Left ventricle myocardium inferior (tissue), 1 donor: ENCODE data around the gene PCSK6. TPM values are rescaled to one million over a fixed set of nuclear protein-coding genes. Genes with fewer than 3 reads are reported as not detected.
A peak's percentile ranks its signal among the peaks of the same experiment; 100 is the strongest.

Experiments
- DNase-seq: peaks from one replicate; pipeline ENCODE4 v3.0.0-alpha.2; 2020
- H3K27ac ChIP-seq: fragments of 200-600 bp; replicated peaks from 2 replicates; pipeline ENCODE4 v1.8.0; 2021
- H3K27me3 ChIP-seq: fragments of 200-600 bp; 2 replicates; pipeline ENCODE4 v1.8.0; 2021; ENCODE audit warnings: low read depth
- H3K36me3 ChIP-seq: fragments of 200-600 bp; 2 replicates; pipeline ENCODE4 v1.8.0; 2021
- H3K4me1 ChIP-seq: fragments of 200-600 bp; 2 replicates; pipeline ENCODE4 v1.8.0; 2021
- H3K4me3 ChIP-seq: fragments of 200-600 bp; 2 replicates; pipeline ENCODE4 v1.8.0; 2021; ENCODE audit warnings: mild to moderate bottlenecking, moderate library complexity
- H3K9me3 ChIP-seq: fragments of 200-600 bp; replicated peaks from 2 replicates; pipeline ENCODE4 v1.8.0; 2021
- intact Hi-C: fragments of 100-400 bp; cut with micrococcal nuclease; formaldehyde crosslinking; loops from one replicate; pipeline ENCODE4 v1.11.0; 2022
- total RNA-seq: library from RNA; stranded (reverse); fragmentation: NEBNext Ultra II Directional; extraction: Animal tissue kit (Norgen Biotek cat#: 25700); gene quantifications from one replicate; pipeline ENCODE4 v1.2.1, GENCODE V29; 2021
- TF ChIP-seq, protein P1 (sequence below): fragments of 200-600 bp; IDR thresholded peaks from 2 replicates; pipeline ENCODE4 v1.8.0; 2021; ENCODE audit warnings: antibody characterized with exemption, mild to moderate bottlenecking, borderline replicate concordance
- donor health status: DM: no; HTN: yes; CAD: no; lungs with severe emphysema.

PCSK6 gene
- total RNA-seq, 1 donor from 2014 or later = 28.6 TPM

DNA sequence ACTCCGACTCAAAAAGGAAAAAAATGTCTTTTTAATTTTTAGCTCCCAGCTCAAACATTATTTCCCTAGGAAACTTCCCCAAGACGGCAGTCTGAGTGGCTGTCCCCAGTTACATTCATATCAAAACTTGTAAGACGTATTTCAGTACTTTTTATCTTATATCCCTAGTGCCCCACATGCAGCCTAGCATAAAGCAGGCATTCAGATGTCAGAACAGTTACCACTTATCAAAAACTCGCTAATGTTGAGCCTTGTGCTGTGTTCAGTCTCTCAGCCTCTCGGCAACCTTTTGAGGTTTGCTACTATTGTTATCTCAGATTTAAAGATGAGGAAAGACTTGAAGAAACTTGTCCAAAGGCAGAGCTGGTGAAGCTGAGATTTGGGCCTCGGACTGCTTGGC, 205.6 kb downstream of the PCSK6 start:
- Histone ChIP-seq H3K4me1 (no peaks in the 10 kb centered on the region), H3K36me3 (peaks cover 82% of the 10 kb centered on the region), H3K4me3 (no peak overlapping the region), H3K9me3 (no peaks in the 10 kb centered on the region), H3K27ac (no peak overlapping the region), H3K27me3 (no peaks in the 10 kb centered on the region)
- TF ChIP-seq, protein P1, sequence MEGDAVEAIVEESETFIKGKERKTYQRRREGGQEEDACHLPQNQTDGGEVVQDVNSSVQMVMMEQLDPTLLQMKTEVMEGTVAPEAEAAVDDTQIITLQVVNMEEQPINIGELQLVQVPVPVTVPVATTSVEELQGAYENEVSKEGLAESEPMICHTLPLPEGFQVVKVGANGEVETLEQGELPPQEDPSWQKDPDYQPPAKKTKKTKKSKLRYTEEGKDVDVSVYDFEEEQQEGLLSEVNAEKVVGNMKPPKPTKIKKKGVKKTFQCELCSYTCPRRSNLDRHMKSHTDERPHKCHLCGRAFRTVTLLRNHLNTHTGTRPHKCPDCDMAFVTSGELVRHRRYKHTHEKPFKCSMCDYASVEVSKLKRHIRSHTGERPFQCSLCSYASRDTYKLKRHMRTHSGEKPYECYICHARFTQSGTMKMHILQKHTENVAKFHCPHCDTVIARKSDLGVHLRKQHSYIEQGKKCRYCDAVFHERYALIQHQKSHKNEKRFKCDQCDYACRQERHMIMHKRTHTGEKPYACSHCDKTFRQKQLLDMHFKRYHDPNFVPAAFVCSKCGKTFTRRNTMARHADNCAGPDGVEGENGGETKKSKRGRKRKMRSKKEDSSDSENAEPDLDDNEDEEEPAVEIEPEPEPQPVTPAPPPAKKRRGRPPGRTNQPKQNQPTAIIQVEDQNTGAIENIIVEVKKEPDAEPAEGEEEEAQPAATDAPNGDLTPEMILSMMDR = no peak
- no peak for DNase-seq
- intact Hi-C loops = no loop called here

DNA sequence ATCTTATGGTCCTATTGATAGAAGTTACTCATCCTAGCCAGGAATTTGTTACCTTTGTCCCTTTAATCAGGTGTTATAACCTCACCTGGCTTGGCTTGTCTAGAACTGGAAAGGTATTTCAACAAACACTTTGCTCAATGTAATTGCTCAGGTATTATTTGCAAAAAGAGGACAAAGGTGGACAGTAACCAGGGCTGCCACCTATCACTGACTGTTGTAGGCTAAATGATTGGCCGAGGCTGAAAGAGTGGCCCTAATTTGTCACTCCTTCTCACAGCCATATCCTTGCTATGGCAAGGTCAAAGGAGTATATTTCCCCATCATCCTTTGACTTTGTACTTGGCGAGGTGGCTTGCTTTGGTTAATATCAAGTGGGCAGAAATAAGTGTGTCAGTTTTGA, 209.5 kb downstream of the PCSK6 start:
- Histone ChIP-seq H3K36me3 (peaks cover 63% of the 10 kb centered on the region), H3K27ac (no peak overlapping the region), H3K4me3 (no peak overlapping the region), H3K27me3 (no peaks in the 10 kb centered on the region), H3K9me3 (no peaks in the 10 kb centered on the region), H3K4me1 (peaks cover 27% of the 10 kb centered on the region)
- TF ChIP-seq, protein P1 = no peak
- DNase-seq = no peak
- intact Hi-C loops = no loop called here

DNA sequence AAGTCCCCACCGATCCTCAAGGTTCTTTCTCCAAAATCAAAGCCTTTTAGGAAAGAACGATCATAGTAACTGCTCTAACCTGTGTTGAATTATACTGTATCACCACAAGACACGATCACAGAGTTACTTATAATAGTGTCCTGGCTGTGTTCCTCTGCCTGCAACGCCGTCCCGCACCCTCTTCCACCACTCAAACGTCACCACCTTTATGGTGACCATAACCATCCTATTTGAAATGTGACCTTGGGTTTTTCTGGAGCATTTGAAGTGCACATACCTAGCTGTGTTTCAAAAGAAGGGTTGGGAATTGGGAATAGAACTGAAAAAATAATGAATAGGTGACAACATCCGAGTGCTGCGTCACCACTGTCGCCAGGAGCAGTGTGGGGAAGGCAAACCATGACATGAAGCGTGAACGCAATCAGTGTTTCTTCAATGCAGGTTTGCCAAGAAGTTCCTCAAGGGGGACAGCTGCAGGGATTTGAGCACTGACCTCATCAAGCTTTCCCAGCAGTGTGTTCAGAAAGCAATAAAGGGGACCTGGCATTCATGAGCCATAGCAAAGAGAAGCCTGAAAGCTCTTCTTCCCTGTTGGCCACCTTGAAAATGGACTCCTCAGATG, 211.5 kb downstream of the PCSK6 start:
- DNase-seq = no peak
- intact Hi-C loops = no loop called here
- TF ChIP-seq, protein P1 = no peak
- peaks cover 46% of the 10 kb centered on the region for H3K4me1 ChIP-seq
- peaks cover 63% of the 10 kb centered on the region for H3K36me3 ChIP-seq
- H3K27ac ChIP-seq = peak overlapping the region; percentile 94
- peak overlapping the region; percentile 90 for H3K4me3 ChIP-seq
- no peaks in the 10 kb centered on the region for H3K9me3 ChIP-seq
- H3K27me3 ChIP-seq = no peaks in the 10 kb centered on the region

DNA sequence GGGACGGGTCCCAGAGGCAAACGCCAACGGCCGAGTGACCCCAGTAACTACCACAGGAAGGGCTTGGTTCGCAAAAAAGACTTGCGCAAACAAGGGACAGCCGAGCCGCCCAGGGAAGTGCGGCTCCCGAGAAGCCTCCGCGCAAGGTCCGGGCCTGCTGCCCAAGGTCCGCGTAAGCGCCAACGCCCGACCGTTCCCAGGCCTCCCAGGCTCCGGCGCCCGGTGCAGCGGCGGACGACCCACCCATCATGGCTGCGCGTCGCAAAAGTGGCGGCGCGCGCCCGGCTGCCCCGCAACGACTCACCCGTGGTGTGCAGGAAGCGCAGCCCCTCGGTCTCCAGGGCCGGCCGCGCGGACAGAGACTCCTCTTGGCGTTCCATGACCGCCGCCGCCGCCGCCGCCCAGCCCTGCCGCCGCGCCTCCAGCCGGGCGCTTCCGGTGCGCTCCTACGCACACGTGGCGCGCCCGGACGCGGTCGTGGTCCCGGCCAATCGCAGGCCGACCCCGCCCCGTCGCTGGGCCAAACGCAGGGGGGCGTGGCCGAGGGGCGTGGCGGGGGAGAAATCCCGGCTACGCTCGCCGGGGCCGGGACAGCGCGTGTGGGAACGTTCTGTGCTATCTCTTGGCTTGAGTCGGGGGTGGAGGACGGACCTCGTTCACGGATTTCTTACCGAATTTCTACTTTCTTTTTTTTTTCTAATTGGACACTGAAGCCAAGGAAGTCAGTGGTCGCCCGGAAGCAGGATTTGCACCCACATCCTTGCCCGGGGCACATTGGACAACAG, 212.3 kb downstream of the PCSK6 start, which contains the start of gene SELENOS:
SELENOS (minus strand) TSS at position 448 of the 785 bp plus-strand sequence; CDS start at position 380, 68 bp downstream.
- TF ChIP-seq, protein P1 = no peak
- H3K4me3 ChIP-seq = peak within 1 kb of the TSS; percentile 90
- peaks cover 54% of the 10 kb centered on the region for H3K4me1 ChIP-seq
- no peaks in the 10 kb centered on the region for H3K27me3 ChIP-seq
- H3K27ac ChIP-seq = peak within 1 kb of the TSS; percentile 94
- H3K9me3 ChIP-seq = no peaks in the 10 kb centered on the region
- DNase-seq = peak; percentile 94
- intact Hi-C loops = no loop called here
- H3K36me3 ChIP-seq = peaks cover 63% of the 10 kb centered on the region

DNA sequence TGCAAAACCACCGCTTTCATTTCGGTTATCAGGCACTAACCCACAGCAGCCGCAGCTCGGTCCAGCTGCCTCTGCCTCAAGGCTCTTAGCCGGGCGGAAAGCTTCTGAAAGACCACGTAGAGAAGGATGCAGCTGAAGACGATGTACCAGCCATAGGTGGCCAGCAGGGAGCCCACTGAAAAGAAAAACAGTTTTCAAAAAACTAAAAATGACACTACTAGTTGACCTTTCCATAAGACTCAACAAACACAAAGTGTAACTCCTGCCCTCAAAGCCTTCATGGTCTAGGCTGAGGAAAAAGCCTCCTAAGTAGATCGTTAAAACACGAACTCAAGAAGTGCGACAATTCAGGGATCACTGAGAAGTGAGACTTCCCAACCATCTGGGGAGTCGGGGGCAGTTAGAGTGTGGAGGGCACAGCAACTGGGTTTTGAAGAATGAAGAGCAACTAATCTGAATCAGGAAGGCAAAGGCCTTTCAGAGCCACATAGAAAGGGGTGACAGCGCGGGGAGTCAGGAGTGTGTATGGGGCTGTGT, 212.9 kb downstream of the PCSK6 start:
- no peak for DNase-seq
- Histone ChIP-seq H3K4me3 (peak overlapping the region; percentile 90), H3K9me3 (no peaks in the 10 kb centered on the region), H3K27me3 (no peaks in the 10 kb centered on the region), H3K27ac (peak overlapping the region; percentile 94), H3K36me3 (peaks cover 63% of the 10 kb centered on the region), H3K4me1 (peaks cover 54% of the 10 kb centered on the region)
- TF ChIP-seq, protein P1 = peak; percentile 24
- intact Hi-C loops = no loop called here
